WTC11 (cell line): ENCODE results near the gene FTL. TPM values are rescaled to one million over a fixed set of nuclear protein-coding genes. Genes with fewer than 3 reads are reported as not detected.

ENCODE experiments used
- ATAC-seq: fragments of 200-7000 bp; cut with Tn5 transposase; 2 replicates; pipeline ENCODE4 v1.10.0; 2021; ENCODE audit warnings: mild to moderate bottlenecking, moderate library complexity
- CTCF ChIA-PET: fragments of 300-600 bp; sonication (Branson Sonifier 250); formaldehyde crosslinking; loops from one replicate; lab custom pipeline; 2021; ENCODE audit warnings: antibody characterized with exemption; lab: Charles Lee
- POLR2A ChIA-PET: fragments of 350-600 bp; sonication (Branson Sonifier 250); formaldehyde crosslinking; loops from one replicate; lab custom pipeline; 2021; ENCODE audit warnings: antibody characterized with exemption; lab: Charles Lee
- DNase-seq: peaks from one replicate; pipeline ENCODE4 v3.0.0; 2021; ENCODE audit warnings: low spot score
- H3K27ac Mint-ChIP-seq: 2 replicates; pipeline ENCODE4 v1.8.0; 2021; ENCODE audit warnings: mixed read lengths
- H3K27me3 Mint-ChIP-seq: 2 replicates; pipeline ENCODE4 v1.8.0; 2021; ENCODE audit warnings: low read depth, mild to moderate bottlenecking, moderate library complexity, mixed read lengths
- H3K36me3 Mint-ChIP-seq: 2 replicates; pipeline ENCODE4 v1.8.0; 2021; ENCODE audit warnings: mixed read lengths
- H3K4me1 Mint-ChIP-seq: 2 replicates; pipeline ENCODE4 v1.8.0; 2022; ENCODE audit warnings: mixed read lengths
- H3K4me3 Mint-ChIP-seq: 2 replicates; pipeline ENCODE4 v1.8.0; 2021; ENCODE audit warnings: mild to moderate bottlenecking, moderate library complexity, mixed read lengths
- H3K9me3 Mint-ChIP-seq: 2 replicates; pipeline ENCODE4 v1.8.0; 2021; ENCODE audit warnings: mixed read lengths
- CDX4 ChIP-seq: fragments of 250-450 bp; sonication (Bioruptor Pico); IDR thresholded peaks from 2 replicates; pipeline ENCODE4 v1.9.0; 2021; ENCODE audit warnings: moderate library complexity, mild to moderate bottlenecking, inconsistent platforms, borderline replicate concordance
- CTCF ChIP-seq: fragments of 200-600 bp; IDR thresholded peaks from 2 replicates; pipeline ENCODE4 v1.8.0; 2022; ENCODE audit warnings: antibody characterized with exemption
- E2F5 ChIP-seq: sonication (generic); formaldehyde crosslinking; IDR thresholded peaks from 2 replicates; pipeline ENCODE4 v1.8.1; 2022; ENCODE audit warnings: mild to moderate bottlenecking, moderate library complexity, missing genetic modification reagents
- ELF4 ChIP-seq: sonication (generic); formaldehyde crosslinking; IDR thresholded peaks from 2 replicates; pipeline ENCODE4 v1.8.1; 2022; ENCODE audit warnings: low read depth, mild to moderate bottlenecking, moderate library complexity, missing genetic modification reagents
- ERG ChIP-seq: fragments of 250-450 bp; sonication (Bioruptor Pico); IDR thresholded peaks from 2 replicates; pipeline ENCODE4 v1.8.0; 2021; ENCODE audit warnings: mild to moderate bottlenecking
- FOXP1 ChIP-seq: sonication (generic); formaldehyde crosslinking; IDR thresholded peaks from 2 replicates; pipeline ENCODE4 v1.8.0; 2022; ENCODE audit warnings: missing genetic modification reagents, mild to moderate bottlenecking, moderate library complexity, borderline replicate concordance
- FOXP4 ChIP-seq: sonication (generic); formaldehyde crosslinking; IDR thresholded peaks from 2 replicates; pipeline ENCODE4 v1.8.0; 2022; ENCODE audit warnings: mild to moderate bottlenecking, missing genetic modification reagents
- GRHL2 ChIP-seq: fragments of 250-450 bp; sonication (Bioruptor Pico); IDR thresholded peaks from 2 replicates; pipeline ENCODE4 v1.8.0; 2022; ENCODE audit warnings: mild to moderate bottlenecking, moderate library complexity; ENCODE audit not compliant: insufficient replicate concordance, severe bottlenecking
- GTF2I ChIP-seq: fragments of 250-450 bp; sonication (Bioruptor Pico); conservative IDR thresholded peaks from 2 replicates; pipeline ENCODE4 v1.4.0; 2021; ENCODE audit warnings: mild to moderate bottlenecking
- IRF2 ChIP-seq: sonication (generic); formaldehyde crosslinking; IDR thresholded peaks from 2 replicates; pipeline ENCODE4 v1.8.0; 2022; ENCODE audit warnings: low read depth, missing genetic modification reagents, borderline replicate concordance
- JUN ChIP-seq: sonication (generic); formaldehyde crosslinking; IDR thresholded peaks from 2 replicates; pipeline ENCODE4 v1.8.0; 2023; ENCODE audit warnings: mild to moderate bottlenecking, missing genetic modification reagents
- KAT7 ChIP-seq: sonication (generic); formaldehyde crosslinking; IDR thresholded peaks from 2 replicates; pipeline ENCODE4 v1.8.1; 2023; ENCODE audit warnings: missing genetic modification reagents, mild to moderate bottlenecking, borderline replicate concordance
- NFYB ChIP-seq: sonication (generic); formaldehyde crosslinking; conservative IDR thresholded peaks from 2 replicates; pipeline ENCODE4 v1.8.0; 2022; ENCODE audit warnings: low read depth, missing genetic modification reagents
- NR3C1 ChIP-seq: sonication (generic); formaldehyde crosslinking; conservative IDR thresholded peaks from 2 replicates; pipeline ENCODE4 v1.8.1; 2023; ENCODE audit warnings: low read depth, mild to moderate bottlenecking, missing genetic modification reagents
- SOX15 ChIP-seq: fragments of 250-450 bp; sonication (Bioruptor Pico); IDR thresholded peaks from 2 replicates; pipeline ENCODE4 v1.9.0; 2021; ENCODE audit warnings: mild to moderate bottlenecking
- USF1 ChIP-seq: sonication (generic); formaldehyde crosslinking; IDR thresholded peaks from 2 replicates; pipeline ENCODE4 v1.8.0; 2022; ENCODE audit warnings: mild to moderate bottlenecking, missing genetic modification reagents
- ZNF138 ChIP-seq: sonication (generic); formaldehyde crosslinking; conservative IDR thresholded peaks from 2 replicates; pipeline ENCODE4 v1.8.1; 2022; ENCODE audit warnings: mild to moderate bottlenecking, moderate library complexity, missing genetic modification reagents
- ZNF263 ChIP-seq: sonication (generic); formaldehyde crosslinking; IDR thresholded peaks from 2 replicates; pipeline ENCODE4 v1.8.1; 2022; ENCODE audit warnings: low read depth, mild to moderate bottlenecking, moderate library complexity, missing genetic modification reagents
- ZNF281 ChIP-seq: sonication (generic); formaldehyde crosslinking; IDR thresholded peaks from 2 replicates; pipeline ENCODE4 v1.8.0; 2023; ENCODE audit warnings: mild to moderate bottlenecking, missing genetic modification reagents
- ZNF423 ChIP-seq: fragments of 250-450 bp; sonication (Bioruptor Pico); IDR thresholded peaks from 2 replicates; pipeline ENCODE4 v2.1.2; 2022; ENCODE audit warnings: mild to moderate bottlenecking, moderate library complexity
- ZNF512 ChIP-seq: sonication (generic); formaldehyde crosslinking; IDR thresholded peaks from 2 replicates; pipeline ENCODE4 v1.8.1; 2022; ENCODE audit warnings: missing genetic modification reagents, borderline replicate concordance
- ZNF671 ChIP-seq: fragments of 250-450 bp; sonication (Bioruptor Pico); IDR thresholded peaks from 2 replicates; pipeline ENCODE4 v1.8.0; 2021; ENCODE audit warnings: mild to moderate bottlenecking
- total RNA-seq: library from RNA; stranded (reverse); gene quantifications from 3 replicates; pipeline ENCODE4 v1.2.3, GENCODE V29; 2021

FTL gene
- total RNA-seq, 1 experiment from 2014 or later = 1,061 TPM

GRCh38 chr19:49006905-49007304, 41.8 kb downstream of the FTL start (continued):
- TF ChIP-seq FOXP4 (CRISPR knock-in tag) = no peak
- no peak for TF ChIP-seq ZNF671
- TF ChIP-seq ZNF281 = no peak
- TF ChIP-seq E2F5 (CRISPR knock-in tag) = no peak
- TF ChIP-seq ELF4 (CRISPR knock-in tag) = no peak
- TF ChIP-seq ZNF423 = no peak
- TF ChIP-seq CTCF = no peak
- no peak for TF ChIP-seq FOXP1 (CRISPR knock-in tag)
- TF ChIP-seq GRHL2 = no peak
- no peak for TF ChIP-seq ZNF138 (CRISPR knock-in tag)
- TF ChIP-seq JUN (CRISPR knock-in tag) = no peak
- no peak for TF ChIP-seq USF1 (CRISPR knock-in tag)
- TF ChIP-seq NR3C1 (CRISPR knock-in tag) = no peak
- no peak for TF ChIP-seq KAT7 (CRISPR knock-in tag)

GRCh38 chr19:49009828-49010227, 44.7 kb downstream of the FTL start:
- peaks cover 42% of the 10 kb centered on the region for H3K36me3 Mint-ChIP-seq
- ATAC-seq = no peak
- H3K27ac Mint-ChIP-seq = no peak overlapping the region
- no peak for DNase-seq
- ChIA-PET CTCF (interaction anchor here (0.6 to 3.4 kb wide), 6 partner anchors 8 to 139 kb away, joined by 3 to 30 read pairs (median 8); partner anchors contain the start of genes GYS1, LHB and RUVBL2), POLR2A (no interaction called here)
- H3K9me3 Mint-ChIP-seq = no peaks in the 10 kb centered on the region
- no peaks in the 10 kb centered on the region for H3K4me1 Mint-ChIP-seq
- no peaks in the 10 kb centered on the region for H3K27me3 Mint-ChIP-seq
- no peak overlapping the region for H3K4me3 Mint-ChIP-seq
- TF ChIP-seq IRF2 (CRISPR knock-in tag) = no peak
- TF ChIP-seq ZNF263 = no peak
- no peak for TF ChIP-seq SOX15 (CRISPR knock-in tag)
- TF ChIP-seq ERG (CRISPR knock-in tag) = no peak
- TF ChIP-seq CDX4 = no peak
- no peak for TF ChIP-seq NR3C1 (CRISPR knock-in tag)
- TF ChIP-seq ZNF512 (CRISPR knock-in tag) = no peak
- TF ChIP-seq NFYB (CRISPR knock-in tag) = no peak
- TF ChIP-seq ELF4 (CRISPR knock-in tag) = no peak
- no peak for TF ChIP-seq GTF2I
